ENCODE results near the gene MAST4. TPM values are rescaled to one million over a fixed set of nuclear protein-coding genes. Genes with fewer than 3 reads are reported as not detected.
A peak's percentile ranks its signal among the peaks of the same experiment; 100 is the strongest.

Gene MAST4
- 56.0 and 57.1 TPM in 2 replicates for total RNA-seq
- total RNA-seq (2013) = 3.7 TPM
- polyA plus RNA-seq = 1.4 and 2.5 TPM in 2 replicates
- polyA minus RNA-seq = 5.4 and 18.2 TPM in 2 replicates

DNA sequence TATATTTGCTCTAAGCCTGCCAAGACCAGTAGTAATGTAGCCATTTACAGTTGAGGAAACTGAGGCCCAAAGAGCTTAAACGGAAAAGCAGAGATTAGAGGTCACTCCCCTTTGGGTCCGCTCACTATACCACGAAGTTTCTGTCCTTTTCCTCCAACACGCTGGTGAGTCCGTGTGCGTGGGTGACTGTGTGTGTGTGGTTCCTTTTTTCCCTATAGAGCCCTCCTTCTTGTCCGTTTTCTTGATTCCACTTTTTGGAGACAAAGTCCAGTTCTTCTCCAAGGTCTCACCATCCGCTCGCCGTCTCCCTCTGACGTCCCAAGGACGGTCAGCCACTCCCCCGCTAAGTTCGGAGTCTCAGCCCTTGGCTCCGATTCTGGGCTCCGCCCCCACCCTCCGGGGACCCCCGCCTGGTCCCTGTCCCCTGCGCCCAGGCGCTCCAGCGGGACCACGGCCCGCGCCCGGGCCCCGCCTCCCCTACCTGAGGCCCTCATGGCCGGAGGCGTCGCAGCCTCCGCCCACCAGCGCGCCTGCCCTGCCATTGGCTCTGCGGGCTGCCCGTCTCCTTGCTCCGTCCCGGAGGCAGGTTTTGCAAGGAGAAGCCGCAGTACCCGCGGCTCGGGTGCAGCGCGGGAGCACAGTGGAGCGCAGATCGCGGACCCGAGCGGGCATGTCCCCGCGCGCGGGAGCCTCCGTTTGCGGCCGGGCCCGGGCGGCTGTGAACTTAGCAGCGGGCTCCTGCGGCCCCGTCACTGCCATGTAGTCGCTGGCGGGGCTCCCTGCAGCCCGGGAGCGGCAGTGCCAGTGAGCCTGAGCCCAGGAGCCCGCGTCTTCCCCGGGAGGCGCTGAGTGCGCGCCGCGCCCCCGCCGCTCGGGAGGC, at the start of gene MAST4:
Gene MAST4, plus strand, starts transcription at position 638 of the 880 bp plus-strand sequence. CDS start 263 bp downstream, outside the sequence.
- H3K9me3 Mint-ChIP-seq (ENCODE audit: insufficient read depth) = no peaks in the 10 kb centered on the region
- TF ChIP-seq, protein P1, sequence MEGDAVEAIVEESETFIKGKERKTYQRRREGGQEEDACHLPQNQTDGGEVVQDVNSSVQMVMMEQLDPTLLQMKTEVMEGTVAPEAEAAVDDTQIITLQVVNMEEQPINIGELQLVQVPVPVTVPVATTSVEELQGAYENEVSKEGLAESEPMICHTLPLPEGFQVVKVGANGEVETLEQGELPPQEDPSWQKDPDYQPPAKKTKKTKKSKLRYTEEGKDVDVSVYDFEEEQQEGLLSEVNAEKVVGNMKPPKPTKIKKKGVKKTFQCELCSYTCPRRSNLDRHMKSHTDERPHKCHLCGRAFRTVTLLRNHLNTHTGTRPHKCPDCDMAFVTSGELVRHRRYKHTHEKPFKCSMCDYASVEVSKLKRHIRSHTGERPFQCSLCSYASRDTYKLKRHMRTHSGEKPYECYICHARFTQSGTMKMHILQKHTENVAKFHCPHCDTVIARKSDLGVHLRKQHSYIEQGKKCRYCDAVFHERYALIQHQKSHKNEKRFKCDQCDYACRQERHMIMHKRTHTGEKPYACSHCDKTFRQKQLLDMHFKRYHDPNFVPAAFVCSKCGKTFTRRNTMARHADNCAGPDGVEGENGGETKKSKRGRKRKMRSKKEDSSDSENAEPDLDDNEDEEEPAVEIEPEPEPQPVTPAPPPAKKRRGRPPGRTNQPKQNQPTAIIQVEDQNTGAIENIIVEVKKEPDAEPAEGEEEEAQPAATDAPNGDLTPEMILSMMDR (IDR thresholded peaks at IDR 0.05) = no peak
- TF ChIP-seq EZH2 (IDR thresholded peaks at IDR 0.05; ENCODE audit: borderline replicate concordance, insufficient read depth, low read depth, low read length, poor library complexity, severe bottlenecking) = no peak
- DNase-seq (peak; percentile 85), ATAC-seq (ENCODE audit: low read depth) (peak; percentile 94)
- H3K4me3 ChIP-seq (ENCODE audit: control extremely low read depth in 1 of 5, extremely low read depth in 1 of 5, insufficient read depth in 1 of 5, low read depth in 2 of 5, low read length in 4 of 5) = peak within 1 kb of the TSS; percentile 52 to 79 (median 59)
- ChIA-PET CTCF (interaction anchor here (1.1 kb wide), 1 partner anchor 10 kb away, joined by 3 read pairs; no protein-coding TSS in a partner anchor), POLR2A (no interaction called here)
- H3K27ac ChIP-seq (ENCODE audit: low read length in 2 of 2) = no peak within 1 kb of the TSS
- intact Hi-C loops (cut with micrococcal nuclease) = loop anchor here (2.0 to 10.0 kb wide), 4 partner anchors 41 to 159 kb away; no protein-coding TSS in a partner anchor
- no peaks in the 10 kb centered on the region for H4K20me1 ChIP-seq (ENCODE audit: control insufficient read depth, insufficient read depth, low read length, poor library complexity, severe bottlenecking)
- peak within 1 kb of the TSS; percentile 68 for H3K9ac ChIP-seq (ENCODE audit: low read length)
- peaks cover 45% of the 10 kb centered on the region for H3K27me3 Mint-ChIP-seq
- peak within 1 kb of the TSS; percentile 2 for H3K27ac Mint-ChIP-seq
- H3K4me1 ChIP-seq (ENCODE audit: control insufficient read depth in 2 of 2, insufficient read depth in 2 of 2, low read length in 2 of 2) = peaks cover 14 to 16% of the 10 kb centered on the region in 2 donors
- peak within 1 kb of the TSS; percentile 91 for H3K4me3 Mint-ChIP-seq
- H2AFZ ChIP-seq (ENCODE audit: insufficient read depth, low read depth, low read length, poor library complexity, severe bottlenecking) = peak within 1 kb of the TSS; percentile 80
- H3K79me2 ChIP-seq (ENCODE audit: control insufficient read depth, insufficient read depth, low read length) = no peaks in the 10 kb centered on the region
- no peaks in the 10 kb centered on the region for H3K36me3 ChIP-seq (replicated peaks in 1 of 2; ENCODE audit: control extremely low read depth in 1 of 2, control insufficient read depth in 1 of 2, extremely low read depth in 1 of 2, insufficient read depth in 2 of 2, low read length in 1 of 2)
- peak within 1 kb of the TSS; percentile 89 for H3K4me2 ChIP-seq (replicated peaks; ENCODE audit: low read depth, low read length, poor library complexity, severe bottlenecking)
- peaks cover 0 to 4% (median 0%) of the 10 kb centered on the region in 3 donors for H3K9me3 ChIP-seq (ENCODE audit: control extremely low read depth in 1 of 3, control insufficient read depth in 2 of 3, insufficient read depth in 1 of 3, low read length in 2 of 3)
- peaks cover 23% of the 10 kb centered on the region for H3K4me1 Mint-ChIP-seq
- WGBS (ENCODE audit: insufficient coverage) = under 1% methylated on average over 68 of the region's 74 CpGs
- H3K27me3 ChIP-seq (replicated peaks in 1 of 4; ENCODE audit: control extremely low read depth in 1 of 4, control insufficient read depth in 3 of 4, insufficient read depth in 4 of 4, low read length in 3 of 4) = peaks cover 0 to 48% (median 32%) of the 10 kb centered on the region in 4 experiments

DNA sequence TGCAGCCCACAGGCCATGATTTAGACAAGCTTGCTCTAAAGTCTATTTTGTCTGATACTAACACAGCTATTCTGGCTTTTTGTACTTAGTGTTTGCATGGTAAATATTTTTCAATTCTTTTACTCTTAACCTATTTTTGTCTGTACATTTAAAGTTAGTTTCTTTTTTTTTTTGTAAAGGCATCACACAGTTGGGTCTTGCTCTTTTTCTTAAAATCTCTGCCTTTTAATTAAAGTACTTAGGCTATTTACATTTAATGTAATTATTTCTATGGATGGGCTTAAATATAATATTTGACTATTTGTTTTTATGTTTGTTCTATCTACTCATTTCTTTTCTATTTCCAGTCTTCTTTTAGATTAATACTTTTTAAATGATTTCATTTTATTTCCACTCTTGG, 49.7 kb upstream of the MAST4 start:
- H3K4me1 ChIP-seq (ENCODE audit: control insufficient read depth in 2 of 2, insufficient read depth in 2 of 2, low read length in 2 of 2) = no peaks in the 10 kb centered on the region
- H3K27ac ChIP-seq (ENCODE audit: low read length in 2 of 2) = no peak overlapping the region
- H3K27me3 Mint-ChIP-seq = no peaks in the 10 kb centered on the region
- ChIA-PET POLR2A (no interaction called here), CTCF (interaction anchor here (0.7 kb wide), 2 partner anchors 73 to 668 kb away, joined by 3 to 4 read pairs; no protein-coding TSS in a partner anchor)
- no peak overlapping the region for H3K27ac Mint-ChIP-seq
- peaks cover 0 to 6% (median 5%) of the 10 kb centered on the region in 3 donors for H3K9me3 ChIP-seq (ENCODE audit: control extremely low read depth in 1 of 3, control insufficient read depth in 2 of 3, insufficient read depth in 1 of 3, low read length in 2 of 3)
- H3K4me1 Mint-ChIP-seq = peaks cover 10% of the 10 kb centered on the region
- H3K79me2 ChIP-seq (ENCODE audit: control insufficient read depth, insufficient read depth, low read length) = no peaks in the 10 kb centered on the region
- peaks cover 6% of the 10 kb centered on the region for H3K9me3 Mint-ChIP-seq (ENCODE audit: insufficient read depth)
- TF ChIP-seq, protein P1 (IDR thresholded peaks at IDR 0.05) = no peak
- TF ChIP-seq EZH2 (IDR thresholded peaks at IDR 0.05; ENCODE audit: borderline replicate concordance, insufficient read depth, low read depth, low read length, poor library complexity, severe bottlenecking) = no peak
- H3K36me3 ChIP-seq (replicated peaks in 1 of 2; ENCODE audit: control extremely low read depth in 1 of 2, control insufficient read depth in 1 of 2, extremely low read depth in 1 of 2, insufficient read depth in 2 of 2, low read length in 1 of 2) = no peaks in the 10 kb centered on the region
- DNase-seq = no peak
- H3K27me3 ChIP-seq (replicated peaks in 1 of 4; ENCODE audit: control extremely low read depth in 1 of 4, control insufficient read depth in 3 of 4, insufficient read depth in 4 of 4, low read length in 3 of 4) = peaks cover 0 to 4% (median 1%) of the 10 kb centered on the region in 4 experiments
- intact Hi-C loops (cut with micrococcal nuclease) = no loop called here
- ATAC-seq (ENCODE audit: low read depth) = no peak
- H3K4me3 ChIP-seq (ENCODE audit: control extremely low read depth in 1 of 5, extremely low read depth in 1 of 5, insufficient read depth in 1 of 5, low read depth in 2 of 5, low read length in 4 of 5) = no peak overlapping the region
- no peak overlapping the region for H3K4me2 ChIP-seq (replicated peaks; ENCODE audit: low read depth, low read length, poor library complexity, severe bottlenecking)
- H3K9ac ChIP-seq (ENCODE audit: low read length) = no peak overlapping the region
- no peaks in the 10 kb centered on the region for H4K20me1 ChIP-seq (ENCODE audit: control insufficient read depth, insufficient read depth, low read length, poor library complexity, severe bottlenecking)
- no peak overlapping the region for H3K4me3 Mint-ChIP-seq
- H2AFZ ChIP-seq (ENCODE audit: insufficient read depth, low read depth, low read length, poor library complexity, severe bottlenecking) = no peak overlapping the region

Measured in B cell (primary cell).